CD14-positive monocyte (primary cell): ENCODE results near the gene KIF5B. TPM values are rescaled to one million over a fixed set of nuclear protein-coding genes. Genes with fewer than 3 reads are reported as not detected.
"Not testable (repeated sequence)": the region's sequence is repeated elsewhere in the genome, so short reads cannot be mapped to it uniquely, and the experiment has no call there.

ENCODE experiments used
- DNase-seq, 3 donors: peaks; one replicate each; pipeline ENCODE4 v3.0.0-alpha.2; 2011 to 2022
- H2AFZ ChIP-seq: 2 replicates; pipeline ENCODE4 v1.6.0; 2012; ENCODE audit warnings: mild to moderate bottlenecking, low read depth, low read length, inconsistent platforms; ENCODE audit not compliant: insufficient read depth, poor library complexity, severe bottlenecking
- H3K27ac ChIP-seq, 2 donors: 1 replicate in 1 of 2; 2 replicates in 1 of 2; pipeline ENCODE4 v1.5.1; 2012 to 2013; ENCODE audit warnings: low read length in 2 of 2, control low read depth in 1 of 2, inconsistent platforms in 1 of 2, low read depth in 1 of 2, mild to moderate bottlenecking in 1 of 2
- H3K27me3 ChIP-seq, 2 donors: one replicate each; pipeline versions ENCODE4 v1.6.0 to v1.6.1; 2011 to 2013; ENCODE audit warnings: low read length in 2 of 2; ENCODE audit not compliant: control insufficient read depth in 2 of 2, insufficient read depth in 2 of 2
- H3K36me3 ChIP-seq, 2 donors: replicated peaks in 1 of 2; 1 replicate in 1 of 2; 2 replicates in 1 of 2; pipeline versions ENCODE4 v1.5.1 to v1.6.1; 2012 to 2013; ENCODE audit warnings: low read length in 2 of 2, control low read depth in 1 of 2, inconsistent platforms in 1 of 2, mild to moderate bottlenecking in 1 of 2; ENCODE audit not compliant: insufficient read depth in 2 of 2, control insufficient read depth in 1 of 2
- H3K4me1 ChIP-seq, 2 donors: 1 replicate in 1 of 2; 2 replicates in 1 of 2; pipeline versions ENCODE4 v1.5.1 to v1.6.1; 2012 to 2013; ENCODE audit warnings: low read length in 2 of 2, control low read depth in 1 of 2, inconsistent platforms in 1 of 2, mild to moderate bottlenecking in 1 of 2, moderate library complexity in 1 of 2; ENCODE audit not compliant: insufficient read depth in 2 of 2, control insufficient read depth in 1 of 2
- H3K4me2 ChIP-seq: replicated peaks from 2 replicates; pipeline ENCODE3; 2012; ENCODE audit warnings: low read length, moderate library complexity, mild to moderate bottlenecking; ENCODE audit not compliant: poor library complexity, severe bottlenecking; ENCODE audit errors: extremely low read depth
- H3K4me3 ChIP-seq, 3 experiments: fragments of 200-600 bp in 1 of 3; sonication (generic) in 1 of 3; replicated peaks in 1 of 3; 1 replicate in 2 of 3; 2 replicates in 1 of 3; pipeline ENCODE4 v1.5.1; 2011 to 2013; ENCODE audit warnings: low read length in 3 of 3, mild to moderate bottlenecking in 3 of 3, control low read depth in 2 of 3, low read depth in 2 of 3, inconsistent platforms in 1 of 3, moderate library complexity in 1 of 3
- H3K79me2 ChIP-seq: 2 replicates; pipeline ENCODE4 v1.6.0; 2012; ENCODE audit warnings: mild to moderate bottlenecking, control low read depth, inconsistent platforms, low read length, moderate library complexity; ENCODE audit not compliant: insufficient read depth
- H3K9ac ChIP-seq: 2 replicates; pipeline ENCODE4 v1.6.0; 2017; ENCODE audit warnings: low read length, mild to moderate bottlenecking; ENCODE audit not compliant: insufficient read depth, poor library complexity, severe bottlenecking
- H3K9me3 ChIP-seq, 2 donors: replicated peaks in 1 of 2; 1 replicate in 1 of 2; 2 replicates in 1 of 2; pipeline versions ENCODE4 v1.5.1 to v1.6.1; 2012 to 2013; ENCODE audit warnings: low read length in 2 of 2, control low read depth in 1 of 2; ENCODE audit not compliant: control insufficient read depth in 1 of 2, insufficient read depth in 1 of 2
- H4K20me1 ChIP-seq: 2 replicates; pipeline ENCODE4 v1.6.0; 2012; ENCODE audit warnings: mild to moderate bottlenecking, low read length, control low read depth, moderate library complexity; ENCODE audit not compliant: insufficient read depth
- H3K27ac Mint-ChIP-seq, 7 donors: one replicate each; pipeline ENCODE4 v1.8.0; 2020; ENCODE audit warnings: mild to moderate bottlenecking in 7 of 7, mixed read lengths in 7 of 7, moderate library complexity in 6 of 7, inconsistent platforms in 2 of 7
- H3K27me3 Mint-ChIP-seq, 3 donors: one replicate each; pipeline ENCODE4 v1.8.0; 2021 to 2022; ENCODE audit warnings: low read depth in 3 of 3, mild to moderate bottlenecking in 3 of 3, mixed read lengths in 3 of 3, moderate library complexity in 3 of 3, inconsistent platforms in 1 of 3
- H3K36me3 Mint-ChIP-seq, 2 donors: one replicate each; pipeline ENCODE4 v1.8.0; 2020; ENCODE audit warnings: mixed read lengths in 2 of 2, inconsistent platforms in 1 of 2, mild to moderate bottlenecking in 1 of 2
- H3K4me1 Mint-ChIP-seq: one replicate; pipeline ENCODE4 v1.8.0; 2020; ENCODE audit warnings: mild to moderate bottlenecking, mixed read lengths
- H3K4me3 Mint-ChIP-seq, 2 donors: one replicate each; pipeline ENCODE4 v1.8.0; 2020; ENCODE audit warnings: mild to moderate bottlenecking in 2 of 2, mixed read lengths in 2 of 2, moderate library complexity in 1 of 2
- H3K9me3 Mint-ChIP-seq, 7 donors: one replicate each; pipeline ENCODE4 v1.8.0; 2020 to 2022; ENCODE audit warnings: mixed read lengths in 7 of 7, mild to moderate bottlenecking in 6 of 7, moderate library complexity in 6 of 7, inconsistent platforms in 2 of 7
- WGBS: methylation state at CpG from one replicate; pipeline ENCODE4 v1.1.5; 2013; ENCODE audit warnings: missing lambda C conversion rate; ENCODE audit not compliant: insufficient coverage; 5-methylcytosine and 5-hydroxymethylcytosine counted together
- intact Hi-C, 2 donors: fragments of 100-400 bp; cut with micrococcal nuclease; formaldehyde crosslinking; loops; one replicate each; pipeline versions ENCODE4 v1.15.0 to v1.15.1; 2023
- polyA plus RNA-seq, 3 donors: library from polyadenylated mRNA; depleted of rRNA in 1 of 3; unstranded in 2 of 3; stranded (reverse) in 1 of 3; fragments of 300-500 nt in 2 of 3; fragments of >200 nt in 1 of 3; fragmentation: Illumina TruSeq in 2 of 3; gene quantifications; 1 replicate in 2 of 3; 2 replicates in 1 of 3; pipeline ENCODE4 v1.2.3, GENCODE V29; 2012 to 2021
- TF ChIP-seq, protein P1 (sequence below): fragments of 200-600 bp; IDR thresholded peaks from one replicate; pipeline ENCODE4 v1.8.0; 2022; ENCODE audit warnings: antibody characterized with exemption, mild to moderate bottlenecking

Gene KIF5B
- polyA plus RNA-seq, 3 donors = 15.2 to 32.9 (median 18.9) TPM

DNA sequence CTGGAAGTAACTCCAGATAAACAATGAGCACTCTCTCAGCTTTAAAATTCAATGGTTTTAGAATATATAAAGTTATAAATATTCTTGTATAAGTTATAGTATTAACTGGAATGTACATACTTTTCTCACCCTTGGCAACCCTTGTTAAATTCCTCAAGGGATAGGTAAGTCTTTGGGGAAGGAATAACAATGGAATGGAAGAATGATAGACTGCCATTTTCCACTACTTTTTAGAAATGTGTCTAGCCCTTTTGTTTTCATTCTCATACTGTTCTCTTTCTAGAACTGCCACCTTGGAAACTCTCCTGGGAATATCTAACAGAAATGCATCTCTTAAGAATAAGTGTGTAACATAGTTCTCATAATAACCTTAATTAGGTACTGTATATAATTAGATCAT is 8.3 kb downstream of the KIF5B start:
- Histone ChIP-seq H3K79me2 (peaks cover 100% of the 10 kb centered on the region), H3K36me3 (peaks cover 40 to 60% of the 10 kb centered on the region in 2 donors), H3K27ac (no peak overlapping the region), H3K27me3 (no peaks in the 10 kb centered on the region), H3K4me1 (peaks cover 24 to 33% of the 10 kb centered on the region in 2 donors), H3K9me3 (no peaks in the 10 kb centered on the region), H3K9ac (no peak overlapping the region), H3K4me2 (no peak overlapping the region), H4K20me1 (peaks cover 100% of the 10 kb centered on the region), H3K4me3 (no peak overlapping the region), H2AFZ (no peak overlapping the region)
- H3K27me3 Mint-ChIP-seq = peaks cover 0 to 3% (median 2%) of the 10 kb centered on the region in 3 donors
- intact Hi-C loops = no loop called here
- no peak overlapping the region for H3K4me3 Mint-ChIP-seq
- no peak for DNase-seq
- peaks cover 59% of the 10 kb centered on the region for H3K4me1 Mint-ChIP-seq
- peaks cover 0 to 1% (median 0%) of the 10 kb centered on the region in 7 donors for H3K9me3 Mint-ChIP-seq
- peak overlapping the region in 2 of 7 donors; percentile 7 to 10 for H3K27ac Mint-ChIP-seq
- H3K36me3 Mint-ChIP-seq = peaks cover 44 to 53% of the 10 kb centered on the region in 2 donors
- TF ChIP-seq, protein P1, sequence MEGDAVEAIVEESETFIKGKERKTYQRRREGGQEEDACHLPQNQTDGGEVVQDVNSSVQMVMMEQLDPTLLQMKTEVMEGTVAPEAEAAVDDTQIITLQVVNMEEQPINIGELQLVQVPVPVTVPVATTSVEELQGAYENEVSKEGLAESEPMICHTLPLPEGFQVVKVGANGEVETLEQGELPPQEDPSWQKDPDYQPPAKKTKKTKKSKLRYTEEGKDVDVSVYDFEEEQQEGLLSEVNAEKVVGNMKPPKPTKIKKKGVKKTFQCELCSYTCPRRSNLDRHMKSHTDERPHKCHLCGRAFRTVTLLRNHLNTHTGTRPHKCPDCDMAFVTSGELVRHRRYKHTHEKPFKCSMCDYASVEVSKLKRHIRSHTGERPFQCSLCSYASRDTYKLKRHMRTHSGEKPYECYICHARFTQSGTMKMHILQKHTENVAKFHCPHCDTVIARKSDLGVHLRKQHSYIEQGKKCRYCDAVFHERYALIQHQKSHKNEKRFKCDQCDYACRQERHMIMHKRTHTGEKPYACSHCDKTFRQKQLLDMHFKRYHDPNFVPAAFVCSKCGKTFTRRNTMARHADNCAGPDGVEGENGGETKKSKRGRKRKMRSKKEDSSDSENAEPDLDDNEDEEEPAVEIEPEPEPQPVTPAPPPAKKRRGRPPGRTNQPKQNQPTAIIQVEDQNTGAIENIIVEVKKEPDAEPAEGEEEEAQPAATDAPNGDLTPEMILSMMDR = no peak

DNA sequence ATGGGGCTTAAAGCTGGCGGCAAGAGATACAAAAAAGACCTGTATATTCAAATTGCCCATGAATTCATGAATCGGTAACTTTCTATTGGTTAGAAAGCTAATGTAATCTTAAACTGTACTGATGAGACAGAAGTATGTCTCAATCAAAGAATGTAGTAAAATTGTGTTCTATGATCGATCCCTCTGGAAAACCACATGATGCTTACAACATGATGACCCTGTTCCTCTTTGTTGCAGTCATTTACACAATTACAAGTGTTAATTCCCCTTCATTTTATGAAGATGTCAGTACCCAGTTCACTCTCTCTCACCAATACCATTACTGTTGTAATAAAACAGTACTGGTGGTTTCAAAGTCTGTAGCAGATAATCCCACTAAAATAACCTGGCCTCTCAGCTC is 10.1 kb downstream of the KIF5B start:
- H3K4me3 Mint-ChIP-seq = no peak overlapping the region
- Histone ChIP-seq H3K9ac (no peak overlapping the region), H3K4me3 (no peak overlapping the region), H3K4me2 (no peak overlapping the region), H4K20me1 (peaks cover 100% of the 10 kb centered on the region), H3K27ac (peak overlapping the region in 1 of 2 donors; percentile 7), H3K36me3 (peaks cover 40 to 74% of the 10 kb centered on the region in 2 donors), H3K4me1 (peaks cover 13 to 16% of the 10 kb centered on the region in 2 donors), H3K27me3 (no peaks in the 10 kb centered on the region), H3K9me3 (no peaks in the 10 kb centered on the region), H3K79me2 (peaks cover 100% of the 10 kb centered on the region), H2AFZ (no peak overlapping the region)
- TF ChIP-seq, protein P1 = no peak
- peak in 2 of 3 donors; percentile 16 to 41 for DNase-seq
- peaks cover 0 to 1% (median 0%) of the 10 kb centered on the region in 7 donors for H3K9me3 Mint-ChIP-seq
- H3K27ac Mint-ChIP-seq = peak overlapping the region in 5 of 7 donors; percentile 3 to 55 (median 43)
- peaks cover 0 to 3% (median 2%) of the 10 kb centered on the region in 3 donors for H3K27me3 Mint-ChIP-seq
- intact Hi-C loops = no loop called here
- 60% methylated on average over 1 of the region's 3 CpGs for WGBS
- peaks cover 52 to 62% of the 10 kb centered on the region in 2 donors for H3K36me3 Mint-ChIP-seq
- H3K4me1 Mint-ChIP-seq = peaks cover 55% of the 10 kb centered on the region

DNA sequence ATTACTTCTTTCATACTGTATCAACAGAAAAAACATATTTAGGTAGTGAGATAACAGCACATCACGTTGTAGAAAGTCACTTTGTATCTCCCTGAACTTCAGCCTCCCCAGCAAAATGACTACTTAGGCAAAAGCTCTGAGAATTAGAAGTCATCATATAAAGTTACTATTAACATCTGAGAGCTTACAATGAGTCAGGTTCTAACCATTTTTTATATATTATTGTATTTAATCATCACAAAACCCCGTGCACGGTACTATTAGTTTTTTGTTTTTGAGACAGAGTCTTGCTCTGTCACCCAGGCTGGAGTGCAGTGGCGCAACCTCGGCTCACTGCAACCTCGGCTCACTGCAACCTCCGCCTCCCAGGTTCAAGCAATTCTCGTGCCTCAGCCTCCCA is 13.5 kb downstream of the KIF5B start:
- H3K27me3 ChIP-seq, H3K4me3 ChIP-seq, H3K9me3 Mint-ChIP-seq, DNase-seq, H3K27me3 Mint-ChIP-seq, H3K27ac ChIP-seq, H3K9me3 ChIP-seq, H3K4me2 ChIP-seq, intact Hi-C loops, H2AFZ ChIP-seq, H3K9ac ChIP-seq, H3K4me3 Mint-ChIP-seq: not testable (repeated sequence)
- peaks cover 100% of the 10 kb centered on the region for H4K20me1 ChIP-seq
- WGBS = 75% methylated on average over 5 of the region's 8 CpGs
- H3K4me1 ChIP-seq = peaks cover 6 to 15% of the 10 kb centered on the region in 2 donors
- peaks cover 60 to 94% of the 10 kb centered on the region in 2 donors for H3K36me3 ChIP-seq
- H3K79me2 ChIP-seq = peaks cover 100% of the 10 kb centered on the region
- Mint-ChIP-seq H3K36me3 (peaks cover 60 to 70% of the 10 kb centered on the region in 2 donors), H3K27ac (peak overlapping the region in 1 of 7 donors; percentile 42), H3K4me1 (peaks cover 34% of the 10 kb centered on the region)
